HCT116 (cell line): Measurements from ENCODE around the gene KPNA3. TPM values are rescaled to one million over a fixed set of nuclear protein-coding genes. Genes with fewer than 3 reads are reported as not detected.

Experiments
- ATAC-seq: fragments of 200-7000 bp; cut with Tn5 transposase; 2 replicates; pipeline ENCODE4 v1.9.1; 2020; ENCODE audit warnings: mild to moderate bottlenecking, moderate library complexity
- BruUV-seq: library from RNA; stranded (reverse); fragments of 400-500 nt; replicated peaks from 2 replicates; lab custom pipeline; 2021; lab: Mats Ljungman, UMichigan
- CTCF ChIA-PET: fragments of 300-600 bp; sonication (Branson Sonifier 250); formaldehyde crosslinking; loops from one replicate; lab custom pipeline; 2021; ENCODE audit warnings: antibody characterized with exemption; lab: Charles Lee
- POLR2A ChIA-PET: fragments of 300-600, 350-600 bp; sonication (Branson Sonifier 250); formaldehyde crosslinking; loops from one replicate; lab custom pipeline; 2021; ENCODE audit warnings: antibody characterized with exemption; lab: Charles Lee
- RAD21 ChIA-PET, 2 experiments: fragments of 300-600 bp; sonication (Branson Sonifier 250); formaldehyde crosslinking; loops; one replicate each; lab custom pipeline; 2023; ENCODE audit warnings: low total read pairs in 2 of 2; ENCODE audit not compliant: uncharacterized antibody in 2 of 2, unreplicated experiment in 2 of 2, low non-redundant PET in 1 of 2; lab: Charles Lee
- DNase-seq: peaks from one replicate; pipeline ENCODE4 v3.0.0-alpha.2; 2010; ENCODE audit warnings: low read depth, low spot score
- H2AFZ ChIP-seq: fragments of 200-600 bp; shearing (Covaris generic), sonication (generic); 2 replicates; pipeline ENCODE4 v1.6.1; 2017; ENCODE audit warnings: low read depth, mixed run types, mixed read lengths, antibody characterized with exemption, low read length; ENCODE audit not compliant: poor library complexity, severe bottlenecking
- H3K27ac ChIP-seq: 2 replicates; pipeline ENCODE4 v1.5.1; 2012; ENCODE audit warnings: low read depth, low read length
- H3K27me3 ChIP-seq: fragments of 200-600 bp; sonication (generic); 2 replicates; pipeline ENCODE4 v1.6.1; 2016; ENCODE audit warnings: mixed run types, low read length, mixed read lengths; ENCODE audit not compliant: insufficient read depth
- H3K36me3 ChIP-seq, 2 experiments: fragments of 200-500 bp in 1 of 2; fragments of 200-600 bp in 1 of 2; sonication (Bioruptor generic) in 1 of 2; sonication (generic) in 1 of 2; 2 replicates each; pipeline versions ENCODE4 v1.5.1 to v1.6.1; 2014 to 2016; ENCODE audit warnings: low read length in 2 of 2, inconsistent platforms in 1 of 2, mixed read lengths in 1 of 2, mixed run types in 1 of 2; ENCODE audit not compliant: insufficient read depth in 2 of 2, control insufficient read depth in 1 of 2
- H3K4me1 ChIP-seq, 2 experiments: fragments of 200-600 bp in 1 of 2; sonication (generic) in 1 of 2; 2 replicates each; pipeline versions ENCODE4 v1.5.1 to v1.6.1; 2012 to 2017; ENCODE audit warnings: low read length in 2 of 2, inconsistent platforms in 1 of 2, mild to moderate bottlenecking in 1 of 2, mixed read lengths in 1 of 2, mixed run types in 1 of 2, moderate library complexity in 1 of 2; ENCODE audit not compliant: insufficient read depth in 2 of 2, control insufficient read depth in 1 of 2
- H3K4me2 ChIP-seq: fragments of 200-600 bp; sonication (generic); 2 replicates; pipeline ENCODE4 v1.6.1; 2017; ENCODE audit warnings: mixed run types, low read length, mixed read lengths
- H3K4me3 ChIP-seq, 2 experiments: fragments of 200-600 bp in 1 of 2; sonication (generic) in 1 of 2; replicated peaks in 1 of 2; 2 replicates each; pipeline ENCODE4 v1.5.1; 2011 to 2016; ENCODE audit warnings: low read length in 2 of 2, control low read depth in 1 of 2, low read depth in 1 of 2, mild to moderate bottlenecking in 1 of 2, mixed read lengths in 1 of 2, mixed run types in 1 of 2
- H3K79me2 ChIP-seq: fragments of 200-600 bp; sonication (generic); 2 replicates; pipeline ENCODE4 v1.6.1; 2017; ENCODE audit warnings: mild to moderate bottlenecking, mixed run types, low read length, moderate library complexity, mixed read lengths; ENCODE audit not compliant: insufficient read depth
- H3K9ac ChIP-seq: fragments of 200-600 bp; sonication (generic); 2 replicates; pipeline ENCODE4 v1.6.1; 2016; ENCODE audit warnings: low read length, mixed read lengths
- H3K9me2 ChIP-seq: fragments of 200-600 bp; sonication (generic), shearing (Covaris generic); 2 replicates; pipeline ENCODE4 v1.6.1; 2017; ENCODE audit warnings: mixed run types, mild to moderate bottlenecking, moderate library complexity; ENCODE audit not compliant: insufficient read depth
- H3K9me3 ChIP-seq, 2 experiments: fragments of 200-500 bp in 1 of 2; fragments of 200-600 bp in 1 of 2; sonication (Bioruptor generic) in 1 of 2; sonication (generic) in 1 of 2; 2 replicates each; pipeline ENCODE4 v1.6.1; 2014 to 2017; ENCODE audit warnings: low read length in 2 of 2, mixed read lengths in 2 of 2, inconsistent platforms in 1 of 2, low read depth in 1 of 2, mild to moderate bottlenecking in 1 of 2, mixed run types in 1 of 2, moderate library complexity in 1 of 2; ENCODE audit not compliant: control insufficient read depth in 1 of 2, insufficient read depth in 1 of 2
- H4K20me1 ChIP-seq: fragments of 200-600 bp; sonication (generic), shearing (Covaris generic); 2 replicates; pipeline ENCODE4 v1.6.1; 2017; ENCODE audit warnings: mixed run types, mild to moderate bottlenecking, moderate library complexity; ENCODE audit not compliant: insufficient read depth
- EGR1 ChIP-seq: IDR thresholded peaks from 2 replicates; pipeline ENCODE4 v1.6.1; 2012; ENCODE audit warnings: low read depth
- ELF1 ChIP-seq: IDR thresholded peaks from 2 replicates; pipeline ENCODE4 v1.6.1; 2012; ENCODE audit warnings: low read depth, borderline replicate concordance
- FOSL1 ChIP-seq: IDR thresholded peaks from 2 replicates; pipeline ENCODE4 v1.6.1; 2012; ENCODE audit warnings: low read depth
- POLR2A ChIP-seq: IDR thresholded peaks from 2 replicates; pipeline ENCODE4 v1.7.0; 2011; ENCODE audit warnings: borderline replicate concordance; ENCODE audit not compliant: insufficient read depth, insufficient read length; ENCODE audit errors: extremely low read depth
- POLR2AphosphoS5 ChIP-seq: IDR thresholded peaks from 2 replicates; pipeline ENCODE4 v1.6.1; 2011; ENCODE audit warnings: mild to moderate bottlenecking, low read depth, low read length, moderate library complexity
- RAD21 ChIP-seq: IDR thresholded peaks from 2 replicates; pipeline ENCODE4 v1.6.1; 2012; ENCODE audit warnings: low read depth, mild to moderate bottlenecking
- TCF7L2 ChIP-seq: IDR thresholded peaks from 2 replicates; pipeline ENCODE4 v1.7.0; 2011; ENCODE audit warnings: borderline replicate concordance, inconsistent platforms; ENCODE audit not compliant: insufficient read depth, insufficient read length; ENCODE audit errors: extremely low read depth
- YY1 ChIP-seq: IDR thresholded peaks from 2 replicates; pipeline ENCODE4 v1.6.1; 2011; ENCODE audit warnings: low read length, low read depth, moderate library complexity, mild to moderate bottlenecking; ENCODE audit not compliant: insufficient replicate concordance; ENCODE audit errors: extremely low read depth
- ZFX ChIP-seq: fragments of 450-650 bp; IDR thresholded peaks from 2 replicates; pipeline ENCODE4 v1.6.1; 2017
- ZNF274 ChIP-seq: fragments of 200-500 bp; sonication (Bioruptor generic); IDR thresholded peaks from 2 replicates; pipeline ENCODE4 v1.6.1; 2014; ENCODE audit warnings: mild to moderate bottlenecking, low read depth, low read length, inconsistent platforms
- intact Hi-C: fragments of 100-400 bp; cut with micrococcal nuclease; formaldehyde crosslinking; loops from 2 replicates; pipeline ENCODE4 v1.10.0; 2022
- total RNA-seq: library from RNA; stranded (reverse); gene quantifications from one replicate; pipeline ENCODE4 v1.2.1, GENCODE V29; 2021; ENCODE audit not compliant: unreplicated experiment
- TF ChIP-seq, protein P1 (sequence below): IDR thresholded peaks from 2 replicates; pipeline ENCODE4 v1.6.1; 2012

The KPNA3 gene
- total RNA-seq, 1 experiment from 2014 or later, result 45.0 TPM

DNA sequence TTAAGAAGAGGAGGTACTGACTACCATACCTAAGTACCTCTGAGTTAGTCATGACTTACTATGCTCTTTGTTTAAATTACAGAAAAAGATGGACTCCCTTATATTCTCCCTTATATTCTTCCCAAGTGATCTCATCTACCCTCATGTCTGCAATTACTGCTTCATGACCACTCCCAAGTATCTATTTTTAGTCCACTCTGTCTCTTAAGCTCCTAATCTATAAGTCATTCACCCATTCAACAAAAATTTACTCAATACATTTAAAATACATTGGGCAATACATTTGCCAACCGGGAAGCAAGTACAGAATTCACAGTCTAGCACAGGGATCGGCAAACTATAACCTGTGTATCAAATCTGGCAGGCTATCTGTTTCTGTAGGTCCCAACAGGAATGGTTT is 42.6 kb downstream of the KPNA3 start:
- no peak for TF ChIP-seq TCF7L2
- no peak for TF ChIP-seq FOSL1
- no peak for TF ChIP-seq YY1
- no peak for TF ChIP-seq POLR2AphosphoS5
- TF ChIP-seq ZNF274, result no peak
- TF ChIP-seq RAD21, result no peak
- no peak for TF ChIP-seq EGR1
- no peak for TF ChIP-seq ELF1
- TF ChIP-seq, protein P1, sequence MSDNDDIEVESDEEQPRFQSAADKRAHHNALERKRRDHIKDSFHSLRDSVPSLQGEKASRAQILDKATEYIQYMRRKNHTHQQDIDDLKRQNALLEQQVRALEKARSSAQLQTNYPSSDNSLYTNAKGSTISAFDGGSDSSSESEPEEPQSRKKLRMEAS, result no peak
- TF ChIP-seq, all 23 proteins: peak for 0
- no peaks in the 10 kb centered on the region for H3K27me3 ChIP-seq
- H3K79me2 ChIP-seq, result peaks cover 80% of the 10 kb centered on the region
- no peak overlapping the region for H2AFZ ChIP-seq
- no peak overlapping the region for H3K9ac ChIP-seq
- intact Hi-C loops, result no loop called here
- BruUV-seq, result no TSS peak
- H3K4me3 ChIP-seq, result no peak overlapping the region
- H4K20me1 ChIP-seq, result no peaks in the 10 kb centered on the region; the same call in 1 of the 2 replicates
- no peak for DNase-seq
- RAD21 ChIA-PET, result no interaction called here
- no peaks in the 10 kb centered on the region for H3K9me2 ChIP-seq
- H3K4me2 ChIP-seq, result no peak overlapping the region
- no peaks in the 10 kb centered on the region for H3K9me3 ChIP-seq
- POLR2A ChIA-PET, result no interaction called here
- H3K27ac ChIP-seq, result no peak overlapping the region
- peaks cover 0 to 3% of the 10 kb centered on the region in 2 experiments; a peak in 1 of 4 replicates for H3K36me3 ChIP-seq
- H3K4me1 ChIP-seq, result 0 out of 4 replicates have a peak, but pooled peaks cover 0 to 3% of the 10 kb centered on the region in 2 experiments
- ATAC-seq, result no peak
- CTCF ChIA-PET, result no interaction called here

DNA sequence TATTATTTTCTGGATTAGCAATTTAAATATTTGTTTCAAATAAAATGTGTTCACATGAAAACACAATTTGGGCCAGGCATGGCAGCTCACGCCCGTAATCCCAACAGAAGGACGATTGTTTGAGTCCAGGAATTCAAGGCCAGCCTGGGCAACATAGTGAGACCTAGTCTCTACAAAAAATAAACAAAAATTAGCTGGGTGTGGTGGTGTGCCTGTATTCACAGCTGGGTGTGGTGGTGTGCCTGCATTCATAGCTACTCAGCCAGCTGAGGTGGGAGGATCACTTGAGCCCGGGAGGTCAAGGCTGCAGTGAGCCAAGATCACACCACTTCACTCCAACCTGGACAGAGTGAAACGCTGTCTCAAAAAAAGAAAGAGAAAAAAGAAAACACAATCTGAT is 46.4 kb downstream of the KPNA3 start:
- ChIA-PET RAD21 (no interaction called here), POLR2A (no interaction called here), CTCF (no interaction called here)
- Histone ChIP-seq H3K27ac (no peak overlapping the region), H3K36me3 (peaks cover 0 to 9% of the 10 kb centered on the region in 2 experiments; a peak in 2 of 4 replicates), H3K9me2 (no peaks in the 10 kb centered on the region), H3K79me2 (peaks cover 50% of the 10 kb centered on the region), H4K20me1 (no peaks in the 10 kb centered on the region; the same call in 1 of the 2 replicates), H3K4me1 (0 out of 4 replicates have a peak, but pooled peaks cover 0 to 3% of the 10 kb centered on the region in 2 experiments), H3K9ac (no peak overlapping the region), H3K4me3 (no peak overlapping the region), H3K27me3 (no peaks in the 10 kb centered on the region), H3K4me2 (no peak overlapping the region), H3K9me3 (no peaks in the 10 kb centered on the region), H2AFZ (no peak overlapping the region)
- intact Hi-C loops, result no loop called here
- ATAC-seq (no peak), DNase-seq (no peak)
- TF ChIP-seq ZFX (no peak), POLR2A (no peak)
- no TSS peak for BruUV-seq
